Gastrocnemius medialis (tissue), 4 donors: ENCODE measurements around the gene INSIG1. TPM values are rescaled to one million over a fixed set of nuclear protein-coding genes. Genes with fewer than 3 reads are reported as not detected.

ENCODE experiments used
- ATAC-seq, 2 donors: fragments of 150-250 bp; one replicate each; pipeline ENCODE4 v1.9.1; 2016
- DNase-seq, 2 donors: peaks; one replicate each; pipeline ENCODE4 v3.0.0-alpha.2; 2019
- H3K27ac ChIP-seq, 4 donors: fragments of 200-600 bp; sonication (generic); 1 replicate in 1 of 4; 2 replicates in 3 of 4; pipeline ENCODE4 v1.5.1; 2016 to 2018; ENCODE audit warnings: mild to moderate bottlenecking in 2 of 4, moderate library complexity in 1 of 4
- H3K27me3 ChIP-seq, 3 donors: fragments of 200-600 bp; sonication (generic) in 2 of 3; 1 replicate in 1 of 3; 2 replicates in 2 of 3; pipeline versions ENCODE4 v1.5.1 to v1.6.0; 2016 to 2019; ENCODE audit warnings: mild to moderate bottlenecking in 1 of 3, moderate library complexity in 1 of 3
- H3K36me3 ChIP-seq, 2 donors: fragments of 200-600 bp; sonication (generic) in 1 of 2; one replicate each; pipeline ENCODE4 v1.5.1; 2017 to 2018
- H3K4me1 ChIP-seq, 2 donors: fragments of 200-600 bp; sonication (generic) in 1 of 2; one replicate each; pipeline ENCODE4 v1.5.1; 2016 to 2017; ENCODE audit warnings: mild to moderate bottlenecking in 2 of 2
- H3K4me3 ChIP-seq, 4 donors: fragments of 200-600 bp; sonication (generic) in 3 of 4; 1 replicate in 1 of 4; 2 replicates in 3 of 4; pipeline ENCODE4 v1.5.1; 2016 to 2019; ENCODE audit warnings: mild to moderate bottlenecking in 2 of 4
- H3K9me3 ChIP-seq, 3 donors: fragments of 200-600 bp; sonication (generic) in 2 of 3; 1 replicate in 1 of 3; 2 replicates in 2 of 3; pipeline ENCODE4 v1.5.1; 2016 to 2019
- POLR2A ChIP-seq, 2 donors: fragments of 450-650 bp; IDR thresholded peaks; one replicate each; pipeline ENCODE4 v1.6.1; 2017; ENCODE audit warnings: antibody characterized with exemption in 2 of 2, mild to moderate bottlenecking in 2 of 2, moderate library complexity in 2 of 2
- in situ Hi-C, 4 donors: fragments of 200-750 bp; cut with MboI; loops; one replicate each; pipeline versions ENCODE4 v1.15.0 to v1.8.0; 2017; ENCODE audit warnings: low sequenced_read_pairs in 4 of 4
- intact Hi-C: fragments of 100-400 bp; cut with DNase I; formaldehyde crosslinking; loops from one replicate; pipeline ENCODE4 v1.15.1; 2023; ENCODE audit warnings: low total_unique reads
- total RNA-seq, 4 donors: library from RNA; depleted of rRNA; stranded (reverse); fragments of >200 nt; gene quantifications; one replicate each; pipeline versions ENCODE4 v1.1.0 to v1.2.3, GENCODE V29; 2016
- TF ChIP-seq, protein P1 (sequence below), 5 experiments: fragments of 450-650 bp in 3 of 5; fragments of 200-600 bp in 2 of 5; sonication (generic) in 2 of 5; IDR thresholded peaks in 4 of 5; conservative IDR thresholded peaks in 1 of 5; 1 replicate in 4 of 5; 2 replicates in 1 of 5; pipeline ENCODE4 v1.5.1; 2016 to 2019; ENCODE audit warnings: antibody characterized with exemption in 5 of 5, mild to moderate bottlenecking in 3 of 5, moderate library complexity in 3 of 5

Gene INSIG1
- total RNA-seq, 4 donors from 2014 or later = 11.1 to 15.9 (median 14.0) TPM

DNA sequence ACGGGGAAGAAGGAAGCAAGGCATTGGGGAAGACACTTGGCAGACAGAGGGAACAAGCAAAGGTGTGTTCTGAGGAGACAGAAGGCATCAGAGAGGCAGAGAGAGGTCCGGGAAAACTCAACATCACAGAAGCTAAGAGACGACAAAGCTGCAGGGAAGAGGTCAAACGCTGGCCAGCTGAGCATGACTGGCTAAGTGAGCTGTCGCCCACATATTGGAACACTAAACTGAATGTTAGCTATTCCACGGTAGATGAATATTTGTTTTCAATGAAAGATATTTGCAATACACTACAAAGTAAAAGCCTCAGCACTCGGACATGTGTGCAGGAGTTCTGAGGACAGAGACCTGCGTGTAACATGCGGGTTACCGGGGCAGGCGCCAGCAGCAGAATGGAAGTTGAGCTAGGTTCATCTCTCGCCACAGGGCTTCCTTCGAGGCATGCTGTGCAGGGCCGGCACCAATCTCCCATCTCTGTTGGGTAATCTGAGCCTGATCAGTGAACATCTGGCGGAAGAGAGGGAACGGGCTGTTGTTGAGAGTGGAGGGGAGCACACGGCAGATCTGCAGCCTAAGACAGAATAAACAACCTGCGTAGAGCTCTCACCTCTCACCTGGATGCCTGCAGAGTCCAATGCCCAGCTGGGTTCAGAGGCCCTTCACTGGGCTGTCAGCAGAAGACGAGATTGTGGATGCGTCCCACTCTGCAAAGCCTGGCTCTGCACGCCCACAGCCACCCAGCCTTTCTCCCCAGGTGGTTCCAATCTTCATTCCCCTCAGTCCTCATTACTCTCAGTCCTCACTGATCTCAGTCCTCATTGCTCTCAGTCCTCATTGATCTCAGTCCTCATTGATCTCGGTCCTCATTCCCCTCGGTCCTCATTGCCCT, 35.9 kb downstream of the INSIG1 start:
- no peaks in the 10 kb centered on the region for H3K9me3 ChIP-seq
- no peaks in the 10 kb centered on the region for H3K4me1 ChIP-seq
- intact Hi-C loops = no loop called here
- no peak overlapping the region for H3K4me3 ChIP-seq
- no peak for TF ChIP-seq POLR2A (IDR thresholded peaks at IDR 0.05)
- TF ChIP-seq, protein P1, sequence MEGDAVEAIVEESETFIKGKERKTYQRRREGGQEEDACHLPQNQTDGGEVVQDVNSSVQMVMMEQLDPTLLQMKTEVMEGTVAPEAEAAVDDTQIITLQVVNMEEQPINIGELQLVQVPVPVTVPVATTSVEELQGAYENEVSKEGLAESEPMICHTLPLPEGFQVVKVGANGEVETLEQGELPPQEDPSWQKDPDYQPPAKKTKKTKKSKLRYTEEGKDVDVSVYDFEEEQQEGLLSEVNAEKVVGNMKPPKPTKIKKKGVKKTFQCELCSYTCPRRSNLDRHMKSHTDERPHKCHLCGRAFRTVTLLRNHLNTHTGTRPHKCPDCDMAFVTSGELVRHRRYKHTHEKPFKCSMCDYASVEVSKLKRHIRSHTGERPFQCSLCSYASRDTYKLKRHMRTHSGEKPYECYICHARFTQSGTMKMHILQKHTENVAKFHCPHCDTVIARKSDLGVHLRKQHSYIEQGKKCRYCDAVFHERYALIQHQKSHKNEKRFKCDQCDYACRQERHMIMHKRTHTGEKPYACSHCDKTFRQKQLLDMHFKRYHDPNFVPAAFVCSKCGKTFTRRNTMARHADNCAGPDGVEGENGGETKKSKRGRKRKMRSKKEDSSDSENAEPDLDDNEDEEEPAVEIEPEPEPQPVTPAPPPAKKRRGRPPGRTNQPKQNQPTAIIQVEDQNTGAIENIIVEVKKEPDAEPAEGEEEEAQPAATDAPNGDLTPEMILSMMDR (IDR thresholded peaks at IDR 0.05 in 4 of 5, conservative IDR thresholded peaks at IDR 0.05 in 1 of 5) = no peak
- no peaks in the 10 kb centered on the region for H3K36me3 ChIP-seq
- no peak for ATAC-seq
- DNase-seq = no peak
- in situ Hi-C loops = loop anchor here in 3 of 4 donors (10.0 to 25.0 kb wide), 2 partner anchors 396 to 409 kb away; no protein-coding TSS in a partner anchor
- no peak overlapping the region for H3K27ac ChIP-seq
- H3K27me3 ChIP-seq = peaks cover 0 to 15% (median 12%) of the 10 kb centered on the region in 3 donors

DNA sequence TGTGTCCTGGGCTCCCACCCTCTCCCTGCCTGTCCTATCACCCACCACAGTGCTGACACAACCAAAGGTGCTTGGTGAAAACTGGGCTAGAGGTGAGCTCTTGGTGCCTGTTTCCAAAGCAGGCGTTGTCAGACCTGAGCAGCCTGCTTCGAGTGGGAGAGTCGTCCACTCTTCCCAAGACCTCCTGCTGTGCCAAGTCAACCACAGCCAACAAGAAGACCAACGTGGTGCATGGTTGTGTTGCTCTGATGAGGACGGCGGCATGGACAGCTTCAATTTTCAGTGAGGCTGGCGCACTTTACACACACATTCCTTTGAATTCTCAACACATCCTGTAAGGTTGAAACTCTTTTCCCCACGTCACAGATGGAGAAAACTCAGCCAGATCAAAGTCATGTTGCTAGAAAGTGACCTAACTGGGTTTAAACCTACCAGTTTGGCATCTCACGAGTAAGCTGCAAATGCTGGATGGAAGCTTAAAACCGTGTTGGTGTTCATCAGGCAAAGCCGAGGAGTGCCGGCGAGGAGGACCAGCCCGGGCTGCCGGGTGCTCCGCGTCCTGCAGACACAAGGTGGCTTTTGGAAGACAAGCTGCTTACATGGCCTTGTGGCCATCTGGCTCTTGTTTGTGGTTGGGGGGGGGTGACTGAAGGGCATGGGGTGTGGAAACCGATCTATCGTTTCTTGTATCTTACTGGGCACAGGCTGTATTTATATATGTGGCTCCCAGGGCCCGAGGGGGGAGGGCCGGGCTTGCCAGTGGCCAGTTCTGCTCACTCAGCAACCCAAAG, 39.3 kb downstream of the INSIG1 start:
- no peaks in the 10 kb centered on the region for H3K4me1 ChIP-seq
- H3K4me3 ChIP-seq = no peak overlapping the region
- H3K9me3 ChIP-seq = no peaks in the 10 kb centered on the region
- no peaks in the 10 kb centered on the region for H3K36me3 ChIP-seq
- no peak for TF ChIP-seq POLR2A (IDR thresholded peaks at IDR 0.05)
- TF ChIP-seq, protein P1 (IDR thresholded peaks at IDR 0.05 in 4 of 5, conservative IDR thresholded peaks at IDR 0.05 in 1 of 5) = no peak
- DNase-seq (no peak), ATAC-seq (no peak)
- H3K27me3 ChIP-seq = peaks cover 0 to 15% (median 12%) of the 10 kb centered on the region in 3 donors
- no peak overlapping the region for H3K27ac ChIP-seq
- in situ Hi-C loops (loop anchor here in 3 of 4 donors (10.0 to 25.0 kb wide), 2 partner anchors 400 to 412 kb away; no protein-coding TSS in a partner anchor), intact Hi-C loops (no loop called here)

DNA sequence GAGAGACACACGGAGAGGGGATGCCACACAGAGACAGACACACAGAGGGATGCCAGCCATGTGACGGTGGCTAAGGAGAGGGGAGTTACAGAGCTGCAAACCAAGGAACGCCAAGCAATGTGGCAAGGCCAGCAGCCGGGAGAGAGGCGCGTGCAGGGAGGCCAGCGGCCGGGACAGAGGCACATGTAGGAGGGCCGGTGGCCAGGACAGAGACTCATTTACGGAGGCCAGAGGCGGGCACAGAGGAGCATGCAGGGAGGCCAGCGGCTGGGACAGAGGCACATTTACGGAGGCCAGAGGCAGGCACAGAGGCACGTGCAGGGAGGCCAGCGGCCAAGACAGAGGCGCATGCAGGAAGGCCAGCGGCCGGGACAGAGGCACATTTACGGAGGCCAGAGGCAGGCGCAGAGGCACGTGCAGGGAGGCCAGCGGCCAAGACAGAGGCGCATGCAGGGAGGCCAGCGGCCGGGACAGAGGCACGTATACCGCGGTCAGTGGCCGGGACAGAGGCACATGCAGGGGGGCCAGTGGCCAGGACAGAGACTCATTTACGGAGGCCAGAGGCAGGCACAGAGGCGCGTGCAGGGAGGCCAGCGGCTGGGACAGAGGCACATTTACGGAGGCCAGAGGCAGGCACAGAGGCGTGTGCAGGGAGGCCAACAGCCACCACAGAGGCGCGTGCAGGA, 40.4 kb downstream of the INSIG1 start:
- peaks cover 0 to 15% (median 12%) of the 10 kb centered on the region in 3 donors for H3K27me3 ChIP-seq
- ATAC-seq (no peak), DNase-seq (no peak)
- H3K4me1 ChIP-seq = no peaks in the 10 kb centered on the region
- no peak overlapping the region for H3K4me3 ChIP-seq
- H3K36me3 ChIP-seq = no peaks in the 10 kb centered on the region
- intact Hi-C loops (no loop called here), in situ Hi-C loops (loop anchor here in 3 of 4 donors (10.0 to 25.0 kb wide), 2 partner anchors 401 to 413 kb away; no protein-coding TSS in a partner anchor)
- no peak for TF ChIP-seq POLR2A (IDR thresholded peaks at IDR 0.05)
- TF ChIP-seq, protein P1 (IDR thresholded peaks at IDR 0.05 in 4 of 5, conservative IDR thresholded peaks at IDR 0.05 in 1 of 5) = no peak
- H3K9me3 ChIP-seq = no peaks in the 10 kb centered on the region
- H3K27ac ChIP-seq = no peak overlapping the region

DNA sequence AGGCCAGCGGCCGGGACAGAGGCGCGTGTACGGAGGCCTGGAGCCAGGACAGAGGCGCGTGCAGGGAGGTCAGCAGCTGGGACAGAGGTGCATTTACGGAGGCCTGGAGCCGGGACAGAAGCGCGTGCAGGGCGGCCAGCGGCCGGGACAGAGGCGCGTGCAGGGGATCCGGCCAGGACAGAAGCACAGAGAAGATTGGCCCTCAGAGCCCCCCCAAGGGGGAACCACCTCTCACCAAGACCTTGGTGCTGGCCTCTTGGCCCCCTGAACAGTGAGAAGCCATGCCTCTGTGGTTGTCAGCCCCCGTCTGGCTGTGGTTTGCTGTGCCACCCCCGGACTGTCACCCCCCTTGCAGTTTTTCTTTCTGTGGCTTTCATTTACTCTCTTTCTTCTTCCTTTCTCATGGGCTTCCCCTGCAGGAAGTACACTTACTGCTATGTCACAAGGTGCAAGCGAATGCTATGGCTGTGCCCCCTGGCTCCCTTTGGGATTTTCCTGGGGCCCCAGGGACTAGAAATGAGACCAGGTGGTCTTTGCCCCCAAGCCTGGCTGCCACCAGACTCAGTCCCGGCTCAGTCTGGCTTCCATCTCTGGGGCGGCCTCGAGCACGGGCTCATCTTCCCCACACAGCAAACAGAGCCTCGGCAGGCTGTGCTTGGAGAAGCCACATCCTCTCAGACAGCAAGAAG, 41.1 kb downstream of the INSIG1 start:
- intact Hi-C loops = no loop called here
- Histone ChIP-seq H3K4me1 (no peaks in the 10 kb centered on the region), H3K27ac (no peak overlapping the region), H3K4me3 (no peak overlapping the region), H3K27me3 (peaks cover 0 to 15% (median 12%) of the 10 kb centered on the region in 3 donors), H3K9me3 (no peaks in the 10 kb centered on the region), H3K36me3 (no peaks in the 10 kb centered on the region)
- DNase-seq = no peak
- TF ChIP-seq, protein P1 (IDR thresholded peaks at IDR 0.05 in 4 of 5, conservative IDR thresholded peaks at IDR 0.05 in 1 of 5) = no peak
- TF ChIP-seq POLR2A (IDR thresholded peaks at IDR 0.05) = no peak
- in situ Hi-C loops = loop anchor here in 3 of 4 donors (10.0 to 25.0 kb wide), 2 partner anchors 401 to 414 kb away; no protein-coding TSS in a partner anchor
- ATAC-seq = no peak
